Erythroblast (primary cell): ENCODE data around the gene AIG1.

ENCODE experiments used
- GATA1 ChIP-seq: IDR thresholded peaks from 2 replicates; pipeline ENCODE4 v1.6.1; 2011; ENCODE audit warnings: low read depth, mild to moderate bottlenecking, control low read depth, low read length, moderate library complexity
- POLR2A ChIP-seq: IDR thresholded peaks from 2 replicates; pipeline ENCODE4 v1.6.1; 2011; ENCODE audit warnings: mild to moderate bottlenecking, low read length

DNA sequence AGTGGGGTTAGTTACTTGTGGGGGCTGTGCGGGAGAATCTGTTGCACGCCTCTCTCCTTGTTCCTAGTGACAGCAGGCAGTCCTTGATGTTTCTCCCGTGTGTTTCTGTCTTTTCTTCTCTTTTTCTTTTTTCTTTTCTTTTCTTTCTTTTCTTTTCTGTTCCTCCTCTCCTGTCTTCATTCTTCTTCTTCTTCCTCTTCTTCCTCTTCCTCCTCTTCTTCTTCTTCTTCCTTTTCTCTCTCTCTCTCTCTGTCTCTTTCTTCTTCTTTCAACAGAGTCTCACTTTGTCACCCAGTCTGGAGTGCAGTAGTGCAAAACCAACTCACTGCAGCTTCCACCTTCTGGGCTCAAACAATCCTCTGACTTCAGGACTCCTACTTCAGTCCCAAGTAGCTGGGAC, 6.8 kb upstream of the AIG1 start:
- TF ChIP-seq POLR2A: no peak
- TF ChIP-seq GATA1: no peak
